SH-SY5Y (cell line): ENCODE measurements around the gene NSD1.

Source experiments
- GATA2 ChIP-seq: IDR thresholded peaks from 2 replicates; pipeline ENCODE4 v1.6.1; 2011; ENCODE audit warnings: mild to moderate bottlenecking, low read depth, low read length
- GATA3 ChIP-seq: IDR thresholded peaks from 2 replicates; pipeline ENCODE4 v1.6.1; 2011; ENCODE audit warnings: low read depth, mild to moderate bottlenecking, low read length, moderate library complexity

DNA sequence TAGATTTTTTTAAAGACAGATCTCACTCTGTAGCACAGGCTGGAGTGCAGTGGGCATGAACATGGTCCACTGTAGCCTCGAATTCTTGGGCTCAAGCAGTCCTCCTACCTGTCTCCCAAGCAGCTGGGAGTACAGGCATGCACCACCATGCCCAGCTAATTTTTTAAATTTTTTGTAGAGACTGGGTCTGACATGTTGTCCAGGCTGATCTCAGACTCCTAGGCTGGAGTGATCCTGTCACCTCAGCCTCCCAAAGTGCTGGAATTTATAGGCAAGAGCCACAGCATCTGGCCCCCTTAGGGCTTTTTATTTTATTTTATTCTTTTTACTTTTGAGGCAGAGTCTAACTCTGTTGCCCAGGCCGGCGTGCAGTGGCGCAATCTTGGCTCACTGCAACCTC, 56.4 kb downstream of the NSD1 start:
- TF ChIP-seq GATA2 (no peak), GATA3 (no peak)
